DMS153 (cell line): ENCODE measurements around the gene CSTPP1.
A peak's percentile ranks its signal among the peaks of the same experiment; 100 is the strongest.
"Not testable (repeated sequence)": the region's sequence is repeated elsewhere in the genome, so short reads cannot be mapped to it uniquely, and the experiment has no call there.

ENCODE experiments used
- DNase-seq: peaks from one replicate; lab custom pipeline; 2025; lab: John Stamatoyannopoulos, UW

CSTPP1 gene

DNA sequence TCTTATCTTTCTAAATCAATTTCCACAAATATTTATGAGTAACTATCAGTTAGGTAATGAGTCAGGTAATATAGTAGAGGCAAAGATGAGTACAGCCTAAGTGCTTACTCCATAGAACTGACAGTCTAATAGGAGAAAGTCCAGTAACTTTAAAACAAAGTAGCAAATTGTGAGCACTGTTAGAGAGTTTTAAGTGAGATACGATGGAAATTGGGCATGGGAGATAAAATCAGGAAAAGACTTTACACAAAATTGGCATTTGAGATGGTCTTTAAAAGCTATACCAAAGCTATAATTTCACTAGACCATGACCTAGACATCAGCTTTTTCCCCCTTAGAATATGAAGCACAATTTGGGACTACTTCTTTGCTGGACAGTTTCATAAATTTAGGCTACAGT, 113.7 kb downstream of the CSTPP1 start:
- no peak for DNase-seq

DNA sequence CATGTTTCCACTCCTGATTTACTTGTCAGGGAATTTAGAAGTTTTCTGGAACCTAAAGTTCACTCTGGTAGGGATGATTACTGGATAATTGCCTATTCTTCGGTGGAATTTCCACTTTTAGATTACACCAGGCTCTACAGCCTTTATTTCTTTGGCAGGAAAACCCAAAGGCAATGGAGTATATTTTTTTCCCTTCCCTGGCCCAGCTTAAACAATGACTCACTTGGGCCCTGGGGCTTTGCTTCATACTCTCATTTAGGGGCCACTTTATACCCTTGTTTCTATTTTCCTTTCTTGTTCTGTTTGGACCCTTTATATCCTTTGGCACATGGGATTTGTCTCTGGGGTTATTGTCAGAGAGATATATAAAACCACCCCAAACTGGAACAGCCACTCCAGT, 114.7 kb downstream of the CSTPP1 start:
- no peak for DNase-seq

DNA sequence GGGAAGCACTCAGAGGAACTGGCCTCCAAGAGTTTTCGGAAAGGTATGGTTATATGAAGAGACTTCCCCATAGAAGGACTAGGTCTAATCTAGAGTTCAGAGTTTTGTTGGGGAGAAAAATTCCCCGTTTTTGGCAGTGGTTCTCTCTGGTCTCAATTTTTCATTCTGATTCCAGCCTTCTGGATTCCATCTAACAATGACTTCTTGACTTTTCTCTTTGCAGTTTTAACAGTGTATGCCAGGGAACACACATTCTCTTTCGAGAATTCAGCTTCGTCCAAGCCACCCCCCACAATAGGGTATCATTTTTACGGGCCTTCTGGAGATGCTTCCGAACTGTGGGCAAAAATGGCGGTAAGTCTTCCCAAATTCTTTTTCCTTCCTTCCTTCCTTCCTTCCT, 115.6 kb downstream of the CSTPP1 start:
- no peak for DNase-seq

DNA sequence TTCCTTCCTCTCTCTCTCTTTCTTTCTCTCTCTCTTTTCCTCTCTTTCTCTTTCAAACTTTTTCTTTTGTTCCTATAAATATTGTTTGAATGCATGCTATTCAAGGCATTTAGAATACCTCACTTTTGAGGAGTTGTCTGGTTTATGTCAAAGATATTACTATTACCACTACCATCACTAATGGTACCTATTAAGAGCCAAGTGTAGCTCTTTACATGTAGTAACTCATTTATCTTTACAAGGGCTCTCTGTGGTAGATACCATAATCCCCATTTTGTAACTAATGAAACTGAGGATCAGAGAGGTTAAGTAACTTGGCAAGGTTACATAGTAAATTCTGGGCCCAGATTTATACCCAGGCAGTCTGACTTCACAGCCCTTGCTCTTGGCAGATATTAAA, 116.0 kb downstream of the CSTPP1 start:
- DNase-seq, result no peak

DNA sequence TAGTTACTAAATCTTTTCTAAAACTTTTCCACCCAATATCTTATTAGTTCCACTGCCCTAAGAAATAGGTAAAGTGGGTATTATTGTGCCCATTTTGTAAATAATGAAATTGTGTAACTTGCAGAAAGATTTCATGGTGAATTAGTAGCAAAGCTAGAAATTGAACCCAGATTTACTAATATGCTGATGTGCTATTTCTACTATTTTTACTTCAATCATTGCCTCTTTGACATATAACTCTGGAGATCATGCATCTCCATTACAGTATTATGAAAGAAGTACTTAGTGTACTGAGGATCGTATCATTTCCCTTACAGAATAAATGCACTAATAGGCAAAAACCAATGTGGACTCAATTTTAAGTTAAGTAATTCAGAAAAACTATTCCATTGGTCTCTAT, 119.0 kb downstream of the CSTPP1 start:
- DNase-seq, result no peak

DNA sequence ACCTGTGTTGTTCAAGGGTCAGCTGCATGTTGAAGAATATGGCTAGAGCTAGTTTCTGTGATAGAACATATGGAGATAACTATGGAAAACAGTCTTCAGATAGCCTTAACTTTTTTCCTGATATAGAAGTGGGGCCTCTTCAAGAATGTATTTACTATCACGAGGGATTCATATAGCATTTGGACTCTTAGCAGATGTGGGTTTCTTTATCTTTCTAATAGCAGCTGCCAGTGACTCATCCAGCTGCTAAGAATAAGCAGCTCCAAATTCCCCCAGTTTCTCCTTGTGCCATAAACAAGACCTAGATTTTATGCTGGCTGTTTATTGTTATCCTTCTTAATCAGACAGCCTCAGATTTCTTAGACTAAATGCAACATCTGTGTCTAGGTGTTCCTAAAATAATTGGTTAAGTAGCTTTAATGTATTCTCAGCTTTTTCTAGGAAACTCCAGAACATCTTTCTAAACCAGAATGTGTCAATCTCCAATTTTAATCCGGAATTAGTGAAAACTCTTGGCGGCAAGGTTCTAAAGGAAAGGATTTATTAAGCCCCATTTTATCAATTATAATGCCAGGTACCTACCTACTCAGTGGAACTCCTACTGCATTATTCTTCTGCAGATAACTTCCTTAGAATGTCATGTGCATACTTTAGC, 119.8 kb downstream of the CSTPP1 start:
- no peak for DNase-seq

DNA sequence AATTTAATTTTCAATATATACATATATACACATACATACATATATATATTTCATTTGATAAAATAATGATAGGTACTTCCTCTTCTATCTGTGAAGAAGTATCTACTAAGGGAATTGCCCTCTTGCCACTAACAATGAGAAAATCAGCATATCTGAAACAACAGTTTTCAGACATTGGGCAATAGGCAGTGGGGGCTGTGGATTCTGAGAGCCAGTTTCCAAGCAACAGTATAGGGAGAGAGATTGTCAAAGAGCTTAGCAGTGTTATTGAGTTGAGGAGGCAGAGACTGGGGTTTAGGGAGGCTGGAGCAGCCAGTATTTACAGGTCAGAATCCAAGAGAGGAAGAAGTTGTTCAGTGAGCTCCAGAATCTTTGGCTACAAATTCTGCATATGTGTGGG, 120.8 kb downstream of the CSTPP1 start:
- DNase-seq, result no peak

DNA sequence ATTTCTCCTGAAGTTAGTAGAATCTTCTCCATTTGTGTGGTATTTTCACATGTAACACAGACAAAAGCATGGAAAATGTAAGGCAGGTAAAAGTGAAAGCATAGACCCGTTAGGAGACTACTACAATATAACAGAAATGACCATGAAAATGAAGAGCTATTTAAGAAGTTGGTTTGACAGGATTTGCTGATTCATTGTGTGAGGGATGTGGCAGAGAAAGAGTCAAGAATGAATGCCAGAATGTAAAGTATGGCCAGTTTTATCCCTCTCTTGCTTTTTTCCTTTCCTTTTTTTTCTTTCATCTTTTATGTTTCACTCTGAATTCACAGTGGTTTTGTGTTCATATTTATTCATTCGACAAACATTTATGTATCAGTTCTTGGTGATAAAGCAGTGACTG, 124.2 kb downstream of the CSTPP1 start:
- DNase-seq, result no peak

DNA sequence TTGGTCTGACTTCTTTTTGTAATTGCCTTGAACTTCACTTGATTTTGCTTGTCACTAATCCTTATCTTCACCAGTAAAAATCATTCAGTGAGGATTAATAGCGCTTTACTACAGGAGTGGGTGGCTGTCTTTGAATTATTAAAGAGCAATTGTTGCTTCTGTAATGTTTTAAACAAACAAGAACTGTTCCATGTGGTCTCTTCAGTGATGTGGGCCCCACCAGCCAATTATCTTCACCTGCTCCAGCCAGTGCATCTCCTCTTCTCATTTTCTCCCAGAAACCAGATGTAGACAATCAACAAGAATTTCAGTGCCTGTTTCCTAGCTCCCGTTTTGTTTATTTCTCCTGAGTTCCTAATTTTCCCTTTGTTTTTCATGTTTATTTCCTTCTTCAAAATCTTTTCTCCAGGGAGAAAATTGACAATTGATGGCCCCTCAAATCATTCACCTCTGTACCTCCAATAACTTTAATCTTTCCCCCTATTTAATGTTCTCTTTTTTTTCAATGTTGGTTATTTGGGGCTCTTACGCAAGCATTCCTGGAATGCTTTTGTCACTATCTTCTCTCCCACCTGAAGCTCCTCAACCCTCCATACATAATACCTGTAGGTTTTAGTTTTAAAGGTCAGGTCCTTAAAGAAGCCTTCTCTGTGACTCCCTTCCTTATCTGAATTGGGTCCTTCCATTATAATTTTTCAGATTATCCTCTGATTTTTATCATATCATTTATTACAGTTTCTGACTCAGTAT, 125.0 kb downstream of the CSTPP1 start:
- no peak for DNase-seq

DNA sequence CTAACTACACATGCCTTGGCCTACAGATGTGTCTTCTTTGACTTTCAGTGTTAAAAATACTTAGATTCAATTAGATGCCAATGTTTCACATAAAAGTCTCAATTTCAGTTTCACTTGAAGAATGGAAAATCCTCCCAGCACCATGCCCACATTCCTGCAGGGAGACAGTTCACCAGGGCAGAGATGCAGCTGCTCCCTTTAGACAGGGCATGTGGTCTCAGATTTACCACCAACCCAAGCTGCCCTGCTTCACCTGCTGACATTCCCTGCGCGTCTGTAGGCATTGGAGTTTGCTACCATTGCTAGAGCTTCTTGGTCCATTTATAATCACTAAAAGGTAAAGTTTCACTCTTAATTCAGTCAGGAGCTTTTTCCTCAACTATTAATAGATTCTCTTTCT, 126.2 kb downstream of the CSTPP1 start:
- no peak for DNase-seq

DNA sequence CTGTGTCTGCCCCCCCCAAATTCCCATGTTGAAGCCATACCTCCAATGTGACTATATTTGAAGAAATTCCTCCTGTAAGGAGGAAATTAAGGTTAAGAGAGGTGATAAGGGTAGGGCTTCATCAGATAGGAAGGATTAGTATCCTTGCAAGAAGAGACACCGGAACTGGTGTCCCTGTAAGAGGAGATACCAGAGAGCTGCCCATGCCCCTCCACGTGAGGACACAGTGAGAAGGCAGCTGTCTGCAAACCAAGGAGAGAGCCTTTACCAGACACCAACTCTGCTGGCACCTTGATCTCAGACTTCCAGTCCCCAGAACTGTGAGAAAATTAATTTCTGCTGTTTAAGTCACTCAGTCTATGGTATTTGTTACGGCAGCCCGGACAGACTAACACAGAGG, 130.8 kb downstream of the CSTPP1 start:
- no peak for DNase-seq

DNA sequence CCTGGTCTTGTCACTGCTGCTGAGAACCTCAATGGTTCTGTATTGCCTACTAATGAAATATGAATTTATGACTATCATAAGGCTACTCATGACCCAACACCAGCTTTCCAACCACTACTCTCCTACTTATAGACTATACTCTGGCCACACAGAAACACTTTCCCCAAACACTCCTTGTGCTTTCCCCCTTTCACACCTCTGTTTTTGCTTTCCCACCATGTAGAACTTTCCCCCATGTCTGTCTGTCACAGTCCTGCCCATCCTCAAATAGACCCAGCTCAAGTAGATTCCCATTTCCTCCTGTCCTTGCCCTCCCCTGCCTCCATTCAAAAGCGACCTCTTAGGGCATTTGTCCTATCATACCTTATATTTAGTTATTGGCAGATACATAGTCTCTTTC, 134.2 kb downstream of the CSTPP1 start:
- DNase-seq, result no peak

DNA sequence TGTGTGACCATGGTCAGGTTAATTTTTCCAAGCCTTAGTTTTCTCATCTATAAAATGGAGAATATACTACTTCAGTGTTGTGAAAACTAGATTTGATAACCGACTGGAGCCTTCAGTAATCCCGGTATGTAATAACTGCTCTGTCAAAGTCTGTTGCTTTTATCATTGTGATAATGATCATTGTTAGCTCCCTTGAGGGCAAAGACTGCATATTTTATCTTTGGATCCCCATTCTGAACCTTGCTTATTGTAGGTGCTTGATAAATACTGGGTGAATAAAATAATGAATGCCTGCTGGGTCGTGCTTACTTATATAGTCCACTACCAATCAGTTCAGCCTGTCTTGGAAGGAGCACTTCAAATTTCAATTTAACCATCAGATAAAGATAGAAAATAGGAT, 134.8 kb downstream of the CSTPP1 start:
- no peak for DNase-seq

DNA sequence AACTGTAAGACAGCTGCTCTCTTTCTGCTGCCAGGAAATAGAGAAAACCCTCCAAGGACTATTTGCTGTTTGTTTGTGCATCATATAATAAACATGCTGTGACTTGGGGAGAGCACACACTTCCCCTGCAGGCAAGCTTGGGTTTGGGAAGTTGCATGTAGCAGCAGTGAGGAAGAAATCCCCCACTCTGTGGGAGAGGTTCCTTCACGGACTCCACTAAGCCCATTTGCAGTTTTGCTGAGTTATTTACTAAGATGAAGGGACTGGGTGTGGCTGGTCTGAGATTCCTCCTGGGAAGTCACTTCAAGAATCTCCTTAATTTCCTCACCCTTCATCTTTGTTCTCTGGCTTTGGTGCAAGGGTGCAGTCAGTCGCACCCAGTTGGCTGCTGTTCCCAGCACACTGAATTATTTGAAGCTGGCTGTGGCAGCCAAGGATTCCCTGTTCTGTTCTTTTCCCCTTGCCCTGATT, 135.3 kb downstream of the CSTPP1 start:
- no peak for DNase-seq

DNA sequence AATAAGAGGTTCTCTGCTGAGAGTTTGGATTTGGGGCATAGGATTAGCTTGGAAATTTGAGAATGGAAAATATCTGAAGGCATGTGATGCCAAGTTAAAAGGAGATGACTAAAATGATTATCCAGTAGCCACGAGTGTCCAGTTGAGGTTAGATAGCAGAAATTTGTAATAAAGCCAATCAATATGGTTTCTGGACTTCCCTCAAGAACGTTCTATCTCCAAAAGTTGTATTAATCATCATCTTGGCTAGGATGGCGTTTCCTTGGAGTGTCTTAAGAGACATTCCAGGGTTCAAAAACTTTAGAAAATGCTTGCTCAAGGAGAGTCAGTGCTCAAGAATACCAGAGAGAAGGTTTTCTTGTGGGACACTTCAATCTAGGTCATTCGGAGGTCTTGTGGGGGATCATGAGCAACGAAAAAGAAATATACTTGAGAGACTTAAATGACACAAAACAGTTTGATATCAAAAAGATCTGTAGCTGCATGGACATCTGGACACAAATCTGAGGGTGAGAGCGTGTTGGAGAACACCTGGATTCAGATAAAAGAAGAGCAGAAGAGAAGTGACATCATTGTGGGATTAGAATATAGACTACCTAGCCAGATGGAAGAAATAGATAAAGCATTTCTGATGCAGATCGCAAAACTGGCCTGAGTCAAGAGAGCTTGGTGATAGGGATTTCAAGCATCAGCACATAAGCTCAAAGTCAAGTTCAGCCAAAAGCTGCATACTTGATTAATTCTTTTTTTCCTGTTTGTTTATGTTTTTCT, 142.4 kb downstream of the CSTPP1 start:
- no peak for DNase-seq

DNA sequence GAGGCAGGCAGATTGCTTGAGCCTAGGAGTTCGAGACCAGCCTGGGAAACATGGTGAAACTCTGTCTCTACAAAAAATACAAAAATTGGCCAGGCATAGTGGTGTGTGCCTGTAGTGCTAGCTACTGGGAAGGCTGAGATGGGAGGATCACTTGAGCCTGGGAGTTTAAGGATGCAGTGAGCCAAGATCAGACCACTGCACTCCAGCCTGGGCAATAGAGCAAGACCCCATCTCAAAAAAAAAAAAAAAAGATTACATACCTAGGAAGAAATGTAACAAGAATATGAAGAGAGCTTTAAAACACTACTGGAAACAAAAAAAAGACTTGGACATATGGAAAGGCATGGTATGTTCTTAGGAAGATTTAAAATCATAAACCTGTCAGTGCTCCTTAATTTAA, 144.2 kb downstream of the CSTPP1 start:
- not testable (repeated sequence) for DNase-seq

DNA sequence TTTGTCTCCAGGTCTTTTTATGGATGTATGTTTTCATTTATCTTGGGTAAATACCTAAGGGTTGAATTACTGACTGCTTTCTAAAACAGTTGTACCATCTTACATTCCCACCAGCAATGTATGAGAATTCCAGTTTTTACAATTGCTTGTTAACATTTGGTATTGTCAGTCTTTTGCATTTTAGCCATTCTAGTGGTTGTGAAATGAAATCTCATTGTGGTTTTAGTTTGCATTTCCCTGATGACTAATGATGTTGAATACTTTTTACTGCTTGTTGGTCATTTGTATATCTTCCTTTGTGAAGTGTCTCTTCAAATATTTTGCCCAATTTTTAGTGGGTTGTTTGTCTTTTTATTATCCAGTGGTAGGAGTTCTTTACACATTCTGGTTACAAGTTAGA, 147.4 kb downstream of the CSTPP1 start:
- no peak for DNase-seq

DNA sequence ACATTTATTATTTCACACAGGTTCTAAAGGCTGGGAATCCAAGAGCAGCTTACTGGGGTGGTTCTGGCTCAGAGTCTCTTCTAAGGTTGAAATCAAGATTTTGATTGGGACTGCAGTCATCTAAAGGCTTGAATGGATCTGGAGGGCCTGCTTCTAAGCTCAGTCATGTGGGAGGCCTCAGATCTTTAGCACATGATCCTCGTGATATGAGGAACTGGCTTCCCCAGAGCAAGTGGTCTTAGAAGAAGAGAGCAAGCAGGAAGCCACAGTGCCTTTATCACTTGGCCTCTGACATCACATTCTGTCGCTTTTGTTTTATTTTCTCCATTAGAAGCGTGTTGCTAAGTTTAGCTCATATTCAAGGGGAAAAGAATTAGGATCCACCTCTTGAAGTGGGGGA, 151.2 kb downstream of the CSTPP1 start:
- DNase-seq, result no peak

DNA sequence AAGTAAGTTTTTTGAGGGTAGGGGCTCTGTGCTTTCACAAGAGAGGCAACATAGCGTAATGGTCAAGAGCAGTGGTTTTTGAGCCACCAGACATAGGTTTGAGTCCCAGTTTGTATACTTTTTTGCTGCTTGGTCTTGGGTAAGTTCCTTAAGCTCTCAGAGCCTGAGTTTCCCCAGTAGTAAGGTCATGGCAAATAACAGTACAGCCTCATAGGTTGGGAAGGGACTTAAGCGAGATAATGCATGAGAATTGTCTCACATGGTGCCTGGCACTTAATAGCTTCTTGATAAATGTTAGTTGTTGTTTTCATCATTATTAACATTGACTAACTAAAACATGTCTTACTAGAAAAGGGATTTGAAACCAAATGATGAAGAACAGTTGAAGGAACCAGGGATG, 157.0 kb downstream of the CSTPP1 start:
- no peak for DNase-seq

DNA sequence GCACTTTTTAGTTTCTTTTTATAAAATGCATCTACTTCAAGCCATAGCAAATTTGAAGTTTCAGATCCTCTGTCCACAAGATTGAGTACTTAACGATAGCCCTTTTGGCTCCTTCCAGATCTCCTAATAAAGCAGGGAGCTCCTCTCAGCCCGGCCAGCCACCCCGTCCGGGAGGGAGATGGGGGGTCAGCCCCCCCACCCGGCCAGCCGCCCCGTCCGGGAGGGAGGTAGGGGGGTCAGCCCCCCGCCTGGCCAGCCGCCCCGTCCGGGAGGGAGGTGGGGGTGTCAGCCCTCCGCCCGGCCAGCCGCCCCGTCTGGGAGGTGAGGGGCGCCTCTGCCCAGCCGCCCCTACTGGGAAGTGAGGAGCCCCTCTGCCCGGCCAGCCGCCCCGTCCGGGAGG, 160.3 kb downstream of the CSTPP1 start:
- DNase-seq, result not testable (repeated sequence)

DNA sequence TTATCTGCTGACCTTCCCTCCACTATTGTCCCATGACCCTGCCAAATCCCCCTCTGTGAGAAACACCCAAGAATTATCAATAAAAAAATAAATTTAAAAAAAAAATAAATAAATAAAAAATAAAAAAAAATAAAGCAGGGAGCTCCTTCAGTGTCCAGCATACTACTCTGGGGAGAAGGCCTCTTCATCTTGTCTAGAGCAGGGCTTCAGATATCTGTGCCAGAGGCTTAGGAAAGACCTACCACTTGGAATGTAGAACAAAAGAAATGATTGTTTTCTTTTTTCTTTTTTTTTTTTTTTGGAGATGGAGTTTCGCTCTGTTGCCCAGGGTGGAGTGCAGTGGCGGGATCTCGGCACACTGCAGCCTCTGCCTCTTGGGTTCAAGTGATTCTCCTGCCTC, 161.7 kb downstream of the CSTPP1 start:
- not testable (repeated sequence) for DNase-seq

DNA sequence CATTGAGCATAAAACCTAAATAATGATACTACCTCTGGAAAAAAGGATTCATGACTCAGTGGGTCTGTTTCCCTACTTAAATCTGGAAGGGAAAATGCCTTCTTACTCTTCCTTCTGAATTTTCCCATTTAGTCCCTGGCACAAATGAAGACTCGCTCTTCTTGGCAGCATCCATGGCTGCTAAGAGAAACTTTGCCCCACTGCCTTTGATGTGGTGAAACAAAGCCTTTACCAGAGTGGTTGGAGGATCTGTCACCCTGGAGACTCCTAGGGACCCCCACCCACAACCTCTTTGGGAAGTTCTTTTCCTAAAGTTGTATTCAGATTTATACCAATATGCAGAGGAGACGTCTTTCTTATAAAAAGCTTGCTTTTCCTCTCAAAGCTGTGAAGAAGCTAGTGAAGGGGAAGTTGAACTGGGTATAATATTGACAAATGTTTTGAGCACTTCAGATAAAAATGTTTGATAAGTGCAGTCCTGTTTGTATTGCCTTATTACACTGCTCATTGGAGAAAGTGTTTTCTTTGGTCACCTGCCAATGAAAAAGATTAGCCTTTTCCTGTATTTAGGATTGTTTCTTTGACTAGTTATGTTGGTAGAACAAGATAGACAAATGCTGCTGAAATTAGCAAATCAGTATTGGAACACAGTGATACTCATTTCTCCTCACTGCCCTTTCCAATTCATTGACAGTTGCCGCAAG, 162.8 kb downstream of the CSTPP1 start:
- DNase-seq, result peak; percentile 61
